Measurements from ENCODE around the gene EGFLAM.

Gene EGFLAM

DNA sequence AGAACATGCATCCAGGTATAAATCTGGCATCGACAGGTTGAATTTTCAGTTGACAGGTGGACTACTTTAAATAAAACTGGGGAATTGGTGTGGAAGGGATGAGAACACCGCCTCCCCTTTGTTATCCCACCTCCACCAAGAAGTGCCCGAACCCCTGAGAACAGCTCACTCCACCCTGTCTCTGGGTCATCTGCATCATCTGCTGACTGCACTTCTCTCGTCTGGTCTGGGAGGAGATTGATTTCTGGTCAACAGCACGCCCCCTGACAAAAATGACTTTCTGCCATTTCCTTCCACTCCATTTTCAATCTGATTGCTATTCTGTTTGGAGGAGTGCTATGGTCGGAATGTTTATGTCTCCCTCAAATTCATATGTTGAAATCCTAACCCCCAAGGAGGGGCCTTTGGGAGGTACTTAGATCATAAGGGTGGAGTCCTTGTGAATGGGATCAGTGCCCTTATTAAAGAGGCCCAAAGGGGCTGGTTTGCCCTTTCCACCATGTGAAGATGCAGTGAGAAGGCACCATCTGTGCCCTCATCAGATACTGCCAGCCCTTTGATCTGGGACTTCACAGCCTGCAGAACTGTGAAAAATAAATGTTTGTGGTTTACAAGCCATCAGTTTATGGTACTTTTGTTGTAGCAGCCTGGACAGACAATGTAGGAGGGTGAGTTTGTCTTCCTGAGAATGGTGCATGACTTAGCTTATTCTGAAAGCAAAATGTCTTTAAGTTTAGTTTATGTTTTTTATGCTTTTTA, 145.7 kb downstream of the EGFLAM start:
- no peak overlapping the region for H4K12ac ChIP-seq (ENCODE audit: low read depth, low read length)
- H2BK12ac ChIP-seq (ENCODE audit: low read length), result no peak overlapping the region
- no peaks in the 10 kb centered on the region for H3K79me1 ChIP-seq (ENCODE audit: low read length)
- H3K9me3 ChIP-seq (ENCODE audit: insufficient read depth, low read depth, low read length), result no peaks in the 10 kb centered on the region
- H3K18ac ChIP-seq (ENCODE audit: low read length), result no peak overlapping the region
- H3K4me2 ChIP-seq (ENCODE audit: low read length), result no peak overlapping the region
- no peak overlapping the region for H3K23ac ChIP-seq (ENCODE audit: low read length)
- no peak overlapping the region for H2AK5ac ChIP-seq (ENCODE audit: low read length)
- H2AFZ ChIP-seq (ENCODE audit: insufficient read depth, low read length, poor library complexity), result no peak overlapping the region
- no peaks in the 10 kb centered on the region for H3K79me2 ChIP-seq (ENCODE audit: control insufficient read depth, insufficient read depth, low read length, poor library complexity)
- H3K14ac ChIP-seq (ENCODE audit: low read length), result no peak overlapping the region
- H3K4ac ChIP-seq (ENCODE audit: low read depth, low read length), result no peak overlapping the region
- H3K4me1 ChIP-seq (ENCODE audit: control insufficient read depth in 1 of 2, insufficient read depth in 2 of 2, low read length in 2 of 2), result no peaks in the 10 kb centered on the region
- no peak for DNase-seq
- H3K4me3 ChIP-seq (ENCODE audit: low read depth, low read length), result no peak overlapping the region
- H4K91ac ChIP-seq (ENCODE audit: low read depth, low read length), result no peak overlapping the region
- H3K9ac ChIP-seq (ENCODE audit: low read length), result no peak overlapping the region
- no peak overlapping the region for H4K8ac ChIP-seq (ENCODE audit: low read depth, low read length)
- no peak overlapping the region for H2BK5ac ChIP-seq (ENCODE audit: low read depth, low read length, poor library complexity)
- H3K27ac ChIP-seq (ENCODE audit: low read depth, low read length), result no peak overlapping the region
- no peaks in the 10 kb centered on the region for H3K27me3 ChIP-seq (ENCODE audit: insufficient read depth, low read length)
- H2BK120ac ChIP-seq (ENCODE audit: insufficient read depth, low read length, poor library complexity), result no peak overlapping the region
- no CpG with 5 or more reads among the region's 6 CpGs for WGBS (ENCODE audit: extremely low coverage, insufficient coverage, insufficient read length)
- no peaks in the 10 kb centered on the region for H3K36me3 ChIP-seq (ENCODE audit: control insufficient read depth in 1 of 2, insufficient read depth in 2 of 2, low read length in 2 of 2)

DNA sequence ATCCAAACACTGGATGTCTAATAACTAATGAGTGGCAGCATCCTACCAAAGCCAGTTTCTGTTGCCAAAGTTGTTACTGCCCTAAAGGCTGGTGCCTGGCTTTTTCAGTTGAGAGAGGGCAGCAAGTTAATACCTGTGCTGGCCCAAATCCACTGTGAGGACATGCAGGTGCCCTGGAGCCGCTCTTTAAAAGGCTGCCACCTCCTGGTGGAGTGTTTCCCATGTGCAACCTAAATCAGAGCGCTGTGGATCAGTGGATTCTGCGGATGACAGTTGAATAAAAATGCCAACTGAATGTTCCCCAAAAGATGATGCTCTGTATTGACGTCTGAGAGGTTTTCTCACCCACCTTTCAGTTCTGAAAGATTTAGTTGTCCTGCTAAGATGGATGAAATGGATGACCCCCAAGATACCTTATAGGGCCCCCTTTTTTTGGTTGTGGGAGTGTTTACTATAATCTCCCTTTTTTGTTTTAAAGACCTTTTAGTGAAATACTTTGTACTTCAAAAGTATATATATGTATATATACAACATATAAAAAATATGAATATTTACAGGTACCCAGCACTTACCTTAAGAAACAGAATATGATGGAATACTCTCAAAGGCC, 146.4 kb downstream of the EGFLAM start:
- WGBS (ENCODE audit: extremely low coverage, insufficient coverage, insufficient read length), result no CpG with 5 or more reads among the region's 4 CpGs
- H3K9me3 ChIP-seq (ENCODE audit: insufficient read depth, low read depth, low read length), result no peaks in the 10 kb centered on the region
- H3K4me3 ChIP-seq (ENCODE audit: low read depth, low read length), result no peak overlapping the region

DNA sequence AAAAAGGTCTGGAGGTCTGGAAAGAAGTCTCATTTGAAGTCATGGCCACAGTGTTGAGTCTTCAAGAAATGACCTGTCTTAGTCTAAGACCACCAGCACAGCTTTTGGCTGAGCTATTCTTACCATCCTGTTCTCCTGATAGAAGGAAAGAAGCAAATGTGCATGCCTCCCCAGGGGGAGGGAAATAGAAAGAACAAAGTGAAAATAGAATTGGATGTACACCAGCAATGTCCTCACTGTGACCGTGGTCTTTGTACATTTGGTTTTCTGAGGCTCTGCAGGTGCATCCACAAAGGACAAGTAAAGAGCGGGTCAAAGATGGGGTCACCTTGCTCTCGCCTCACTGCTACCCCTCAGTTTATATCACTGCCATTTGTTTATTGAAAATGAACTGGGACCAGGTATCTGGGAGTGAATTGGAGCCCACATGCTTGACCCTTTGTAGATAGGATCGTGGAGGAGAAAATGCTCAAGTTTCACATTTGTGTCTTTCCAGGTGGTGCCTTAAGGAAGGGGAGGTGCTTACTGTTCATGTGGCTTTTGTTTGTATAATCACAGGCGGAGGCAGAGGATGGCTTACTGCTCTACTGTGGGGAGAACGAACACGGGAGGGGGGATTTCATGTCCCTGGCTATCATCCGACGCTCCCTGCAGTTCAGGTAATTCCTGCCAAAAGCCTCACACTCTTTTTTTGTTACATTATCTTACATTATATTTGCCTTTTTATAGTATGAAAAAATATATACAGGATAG, 150.3 kb downstream of the EGFLAM start:
- no peak overlapping the region for H2BK5ac ChIP-seq (ENCODE audit: low read depth, low read length, poor library complexity)

More for the DNA sequence above, 146.4 kb downstream of the EGFLAM start:
- Histone ChIP-seq H3K4me1 (ENCODE audit: control insufficient read depth in 1 of 2, insufficient read depth in 2 of 2, low read length in 2 of 2) (no peaks in the 10 kb centered on the region), H3K27ac (ENCODE audit: low read depth, low read length) (no peak overlapping the region), H3K14ac (ENCODE audit: low read length) (no peak overlapping the region), H3K79me2 (ENCODE audit: control insufficient read depth, insufficient read depth, low read length, poor library complexity) (no peaks in the 10 kb centered on the region), H3K23ac (ENCODE audit: low read length) (no peak overlapping the region), H2AK5ac (ENCODE audit: low read length) (no peak overlapping the region), H3K9ac (ENCODE audit: low read length) (no peak overlapping the region), H2BK120ac (ENCODE audit: insufficient read depth, low read length, poor library complexity) (no peak overlapping the region), H2BK5ac (ENCODE audit: low read depth, low read length, poor library complexity) (no peak overlapping the region), H2BK12ac (ENCODE audit: low read length) (no peak overlapping the region), H4K12ac (ENCODE audit: low read depth, low read length) (no peak overlapping the region), H3K4me2 (ENCODE audit: low read length) (no peak overlapping the region), H4K91ac (ENCODE audit: low read depth, low read length) (no peak overlapping the region), H3K18ac (ENCODE audit: low read length) (no peak overlapping the region), H3K79me1 (ENCODE audit: low read length) (no peaks in the 10 kb centered on the region), H3K4ac (ENCODE audit: low read depth, low read length) (no peak overlapping the region), H2AFZ (ENCODE audit: insufficient read depth, low read length, poor library complexity) (no peak overlapping the region), H3K36me3 (ENCODE audit: control insufficient read depth in 1 of 2, insufficient read depth in 2 of 2, low read length in 2 of 2) (no peaks in the 10 kb centered on the region), H4K8ac (ENCODE audit: low read depth, low read length) (no peak overlapping the region), H3K27me3 (ENCODE audit: insufficient read depth, low read length) (no peaks in the 10 kb centered on the region)
- DNase-seq, result peak; percentile 22 to 59

DNA sequence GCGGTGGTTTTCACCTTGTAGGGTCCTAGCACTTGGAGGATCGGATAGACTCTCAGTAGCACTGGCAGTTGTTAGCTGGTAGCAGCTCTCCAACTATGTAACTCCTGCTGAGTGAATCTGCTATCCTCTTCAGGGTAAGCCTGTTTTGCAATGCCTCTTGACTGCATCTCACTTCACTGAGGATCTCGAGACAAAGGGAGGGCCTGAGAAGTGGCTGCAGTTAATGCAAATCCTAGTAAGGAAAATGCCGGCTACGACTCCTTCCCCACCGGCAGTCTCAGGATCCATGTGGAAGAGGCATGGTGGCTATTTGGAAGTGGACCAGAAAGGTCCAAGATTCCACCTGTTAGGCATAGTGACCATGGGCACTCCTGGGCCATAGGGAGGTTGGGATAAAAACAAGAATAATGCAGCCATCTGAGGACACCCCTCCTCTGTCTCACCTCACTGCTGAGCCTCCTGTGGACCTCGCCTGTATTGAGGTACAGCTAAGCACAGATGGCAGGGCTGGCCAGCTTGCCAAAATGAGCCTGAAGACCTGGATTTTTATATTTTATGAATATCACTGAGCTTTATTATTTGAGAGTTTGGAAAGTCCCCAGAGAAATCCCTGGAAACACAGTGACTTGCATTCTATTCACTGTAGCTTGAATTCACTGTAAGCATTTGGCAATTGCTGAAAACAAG, 152.1 kb downstream of the EGFLAM start:
- Histone ChIP-seq H2AK5ac (ENCODE audit: low read length) (no peak overlapping the region), H4K12ac (ENCODE audit: low read depth, low read length) (no peak overlapping the region)

More for the DNA sequence above, 150.3 kb downstream of the EGFLAM start:
- no peak overlapping the region for H2BK120ac ChIP-seq (ENCODE audit: insufficient read depth, low read length, poor library complexity)
- no CpG with 5 or more reads among the region's 9 CpGs for WGBS (ENCODE audit: extremely low coverage, insufficient coverage, insufficient read length)
- no peaks in the 10 kb centered on the region for H3K79me2 ChIP-seq (ENCODE audit: control insufficient read depth, insufficient read depth, low read length, poor library complexity)
- no peak overlapping the region for H2BK12ac ChIP-seq (ENCODE audit: low read length)
- no peaks in the 10 kb centered on the region for H3K9me3 ChIP-seq (ENCODE audit: insufficient read depth, low read depth, low read length)
- no peak overlapping the region for H3K4ac ChIP-seq (ENCODE audit: low read depth, low read length)
- no peak overlapping the region for H4K8ac ChIP-seq (ENCODE audit: low read depth, low read length)
- no peak overlapping the region for H3K23ac ChIP-seq (ENCODE audit: low read length)
- H3K4me3 ChIP-seq (ENCODE audit: low read depth, low read length), result no peak overlapping the region
- H3K18ac ChIP-seq (ENCODE audit: low read length), result no peak overlapping the region
- H3K14ac ChIP-seq (ENCODE audit: low read length), result no peak overlapping the region
- no peaks in the 10 kb centered on the region for H3K27me3 ChIP-seq (ENCODE audit: insufficient read depth, low read length)
- H3K79me1 ChIP-seq (ENCODE audit: low read length), result no peaks in the 10 kb centered on the region
- H2AFZ ChIP-seq (ENCODE audit: insufficient read depth, low read length, poor library complexity), result no peak overlapping the region
- no peak overlapping the region for H4K12ac ChIP-seq (ENCODE audit: low read depth, low read length)
- H2AK5ac ChIP-seq (ENCODE audit: low read length), result no peak overlapping the region
- H3K4me2 ChIP-seq (ENCODE audit: low read length), result no peak overlapping the region
- H3K36me3 ChIP-seq (ENCODE audit: control insufficient read depth in 1 of 2, insufficient read depth in 2 of 2, low read length in 2 of 2), result no peaks in the 10 kb centered on the region
- H3K27ac ChIP-seq (ENCODE audit: low read depth, low read length), result no peak overlapping the region
- H4K91ac ChIP-seq (ENCODE audit: low read depth, low read length), result no peak overlapping the region
- H3K9ac ChIP-seq (ENCODE audit: low read length), result no peak overlapping the region
- H3K4me1 ChIP-seq (ENCODE audit: control insufficient read depth in 1 of 2, insufficient read depth in 2 of 2, low read length in 2 of 2), result no peaks in the 10 kb centered on the region
- DNase-seq, result no peak

More for the DNA sequence above, 152.1 kb downstream of the EGFLAM start:
- H2BK120ac ChIP-seq (ENCODE audit: insufficient read depth, low read length, poor library complexity), result no peak overlapping the region
- no peak overlapping the region for H3K18ac ChIP-seq (ENCODE audit: low read length)
- no peak for DNase-seq
- no peak overlapping the region for H2BK5ac ChIP-seq (ENCODE audit: low read depth, low read length, poor library complexity)
- no peak overlapping the region for H2BK12ac ChIP-seq (ENCODE audit: low read length)
- H3K4me1 ChIP-seq (ENCODE audit: control insufficient read depth in 1 of 2, insufficient read depth in 2 of 2, low read length in 2 of 2), result no peaks in the 10 kb centered on the region
- no peak overlapping the region for H3K9ac ChIP-seq (ENCODE audit: low read length)
- H3K4me3 ChIP-seq (ENCODE audit: low read depth, low read length), result no peak overlapping the region
- H3K79me2 ChIP-seq (ENCODE audit: control insufficient read depth, insufficient read depth, low read length, poor library complexity), result no peaks in the 10 kb centered on the region
- no peak overlapping the region for H4K8ac ChIP-seq (ENCODE audit: low read depth, low read length)
- no peak overlapping the region for H4K91ac ChIP-seq (ENCODE audit: low read depth, low read length)
- no CpG with 5 or more reads among the region's 7 CpGs for WGBS (ENCODE audit: extremely low coverage, insufficient coverage, insufficient read length)
- H3K36me3 ChIP-seq (ENCODE audit: control insufficient read depth in 1 of 2, insufficient read depth in 2 of 2, low read length in 2 of 2), result no peaks in the 10 kb centered on the region
- H3K9me3 ChIP-seq (ENCODE audit: insufficient read depth, low read depth, low read length), result no peaks in the 10 kb centered on the region
- no peaks in the 10 kb centered on the region for H3K27me3 ChIP-seq (ENCODE audit: insufficient read depth, low read length)
- H2AFZ ChIP-seq (ENCODE audit: insufficient read depth, low read length, poor library complexity), result no peak overlapping the region
- no peak overlapping the region for H3K4me2 ChIP-seq (ENCODE audit: low read length)
- H3K23ac ChIP-seq (ENCODE audit: low read length), result no peak overlapping the region
- no peak overlapping the region for H3K4ac ChIP-seq (ENCODE audit: low read depth, low read length)
- no peak overlapping the region for H3K27ac ChIP-seq (ENCODE audit: low read depth, low read length)
- H3K79me1 ChIP-seq (ENCODE audit: low read length), result no peaks in the 10 kb centered on the region
- H3K14ac ChIP-seq (ENCODE audit: low read length), result no peak overlapping the region
